Osteoblast (primary cell): ENCODE results near the gene S100A5. TPM values are rescaled to one million over a fixed set of nuclear protein-coding genes. Genes with fewer than 3 reads are reported as not detected.
A peak's percentile ranks its signal among the peaks of the same experiment; 100 is the strongest.

Experiments
- DNase-seq: peaks from one replicate; pipeline ENCODE4 v3.0.0; 2011; ENCODE audit warnings: low spot score, mixed read lengths; ENCODE audit not compliant: insufficient read length; ENCODE audit errors: missing footprints
- H2AFZ ChIP-seq: 2 replicates; pipeline ENCODE4 v1.6.0; 2011; ENCODE audit warnings: mild to moderate bottlenecking, low read length
- H3K27ac ChIP-seq: 2 replicates; pipeline ENCODE4 v1.5.1; 2011; ENCODE audit warnings: mild to moderate bottlenecking, low read depth, low read length, moderate library complexity
- H3K27me3 ChIP-seq: 2 replicates; pipeline ENCODE4 v1.6.0; 2012; ENCODE audit warnings: mild to moderate bottlenecking, control low read depth, inconsistent platforms, low read length, moderate library complexity; ENCODE audit not compliant: insufficient read depth
- H3K36me3 ChIP-seq: 2 replicates; pipeline ENCODE4 v1.5.1; 2011; ENCODE audit warnings: mild to moderate bottlenecking, low read length, control low read depth, moderate library complexity; ENCODE audit not compliant: insufficient read depth
- H3K4me1 ChIP-seq: 2 replicates; pipeline ENCODE4 v1.5.1; 2011; ENCODE audit warnings: mild to moderate bottlenecking, low read length, control low read depth, moderate library complexity; ENCODE audit not compliant: insufficient read depth
- H3K4me2 ChIP-seq: 2 replicates; pipeline ENCODE4 v1.6.0; 2011; ENCODE audit warnings: mild to moderate bottlenecking, low read length; ENCODE audit not compliant: insufficient read depth
- H3K4me3 ChIP-seq: fragments of 200-600 bp; sonication (generic); 3 replicates; pipeline ENCODE4 v1.5.1; 2012; ENCODE audit warnings: mild to moderate bottlenecking, low read length, inconsistent platforms; ENCODE audit not compliant: insufficient read depth
- H3K79me2 ChIP-seq: 2 replicates; pipeline ENCODE4 v1.6.0; 2012; ENCODE audit warnings: mild to moderate bottlenecking, low read length, control low read depth, inconsistent platforms; ENCODE audit not compliant: insufficient read depth
- H3K9me3 ChIP-seq: 2 replicates; pipeline ENCODE4 v1.5.1; 2011; ENCODE audit warnings: low read depth, low read length, control low read depth
- H4K20me1 ChIP-seq: 2 replicates; pipeline ENCODE4 v1.6.0; 2012; ENCODE audit warnings: mild to moderate bottlenecking, low read length, control low read depth; ENCODE audit not compliant: insufficient read depth
- total RNA-seq: library from RNA; depleted of rRNA; stranded (reverse); fragments of >200 nt; gene quantifications from 2 replicates; pipeline ENCODE4 v1.2.3, GENCODE V29; 2012
- TF ChIP-seq, protein P1 (sequence below): IDR thresholded peaks from 2 replicates; pipeline ENCODE4 v1.5.1; 2011; ENCODE audit warnings: mild to moderate bottlenecking, low read depth, low read length, moderate library complexity; ENCODE audit errors: extremely low read depth

The S100A5 gene
- total RNA-seq, 1 donor: not detected

DNA sequence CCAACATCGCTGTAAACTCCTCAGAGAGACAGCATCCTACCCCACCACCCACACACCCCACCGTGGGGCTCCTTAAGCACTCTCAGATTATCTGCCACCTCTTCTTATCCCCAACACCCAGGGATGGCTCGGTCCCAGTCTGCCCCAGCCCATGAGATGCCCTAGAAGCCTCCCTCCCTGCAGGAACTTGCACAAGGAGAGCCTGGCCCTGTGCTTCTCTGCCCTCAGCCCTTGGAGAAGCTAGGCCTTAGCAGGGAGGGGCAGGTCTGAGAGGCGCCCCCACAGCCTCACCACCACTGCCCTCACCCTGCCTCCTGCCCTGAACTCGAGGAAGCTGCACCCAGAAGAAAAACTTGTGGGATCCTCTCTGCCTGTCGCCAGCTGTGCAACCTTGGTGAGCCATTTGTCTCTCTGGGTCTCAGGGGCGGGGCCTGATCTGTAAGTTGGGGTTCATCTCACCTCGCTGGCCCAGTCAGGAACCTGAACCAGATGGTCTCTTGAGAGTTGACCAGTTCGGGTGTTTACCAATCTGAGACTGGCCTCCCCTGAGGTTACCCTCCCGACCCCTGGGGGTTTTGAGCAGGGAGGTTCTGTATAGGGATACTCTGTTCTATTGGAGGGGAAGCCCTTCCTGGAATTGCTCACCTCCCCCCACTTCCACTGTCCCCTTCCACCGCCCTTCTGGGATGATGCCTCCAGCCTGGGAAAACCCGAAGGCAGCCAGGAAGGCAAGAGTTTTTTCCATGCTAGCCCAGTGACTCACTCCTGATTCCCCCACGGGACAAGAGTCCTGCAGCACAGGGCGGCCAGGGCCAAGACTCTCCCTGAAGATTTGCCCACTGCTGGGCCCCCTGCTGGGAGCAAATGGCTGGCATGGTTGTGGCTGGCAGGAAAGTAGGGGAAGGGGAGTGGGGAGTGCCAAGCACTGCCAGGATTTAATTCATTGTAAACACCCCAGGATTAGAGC, 8.3 kb upstream of the S100A5 start, which contains the start of gene S100A3:
Gene S100A3 (minus strand): TSS at position 537 of the 967 bp plus-strand sequence. CDS start 773 bp downstream, outside the sequence.
- peak; percentile 99 for DNase-seq
- TF ChIP-seq, protein P1, sequence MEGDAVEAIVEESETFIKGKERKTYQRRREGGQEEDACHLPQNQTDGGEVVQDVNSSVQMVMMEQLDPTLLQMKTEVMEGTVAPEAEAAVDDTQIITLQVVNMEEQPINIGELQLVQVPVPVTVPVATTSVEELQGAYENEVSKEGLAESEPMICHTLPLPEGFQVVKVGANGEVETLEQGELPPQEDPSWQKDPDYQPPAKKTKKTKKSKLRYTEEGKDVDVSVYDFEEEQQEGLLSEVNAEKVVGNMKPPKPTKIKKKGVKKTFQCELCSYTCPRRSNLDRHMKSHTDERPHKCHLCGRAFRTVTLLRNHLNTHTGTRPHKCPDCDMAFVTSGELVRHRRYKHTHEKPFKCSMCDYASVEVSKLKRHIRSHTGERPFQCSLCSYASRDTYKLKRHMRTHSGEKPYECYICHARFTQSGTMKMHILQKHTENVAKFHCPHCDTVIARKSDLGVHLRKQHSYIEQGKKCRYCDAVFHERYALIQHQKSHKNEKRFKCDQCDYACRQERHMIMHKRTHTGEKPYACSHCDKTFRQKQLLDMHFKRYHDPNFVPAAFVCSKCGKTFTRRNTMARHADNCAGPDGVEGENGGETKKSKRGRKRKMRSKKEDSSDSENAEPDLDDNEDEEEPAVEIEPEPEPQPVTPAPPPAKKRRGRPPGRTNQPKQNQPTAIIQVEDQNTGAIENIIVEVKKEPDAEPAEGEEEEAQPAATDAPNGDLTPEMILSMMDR: peak; percentile 50

DNA sequence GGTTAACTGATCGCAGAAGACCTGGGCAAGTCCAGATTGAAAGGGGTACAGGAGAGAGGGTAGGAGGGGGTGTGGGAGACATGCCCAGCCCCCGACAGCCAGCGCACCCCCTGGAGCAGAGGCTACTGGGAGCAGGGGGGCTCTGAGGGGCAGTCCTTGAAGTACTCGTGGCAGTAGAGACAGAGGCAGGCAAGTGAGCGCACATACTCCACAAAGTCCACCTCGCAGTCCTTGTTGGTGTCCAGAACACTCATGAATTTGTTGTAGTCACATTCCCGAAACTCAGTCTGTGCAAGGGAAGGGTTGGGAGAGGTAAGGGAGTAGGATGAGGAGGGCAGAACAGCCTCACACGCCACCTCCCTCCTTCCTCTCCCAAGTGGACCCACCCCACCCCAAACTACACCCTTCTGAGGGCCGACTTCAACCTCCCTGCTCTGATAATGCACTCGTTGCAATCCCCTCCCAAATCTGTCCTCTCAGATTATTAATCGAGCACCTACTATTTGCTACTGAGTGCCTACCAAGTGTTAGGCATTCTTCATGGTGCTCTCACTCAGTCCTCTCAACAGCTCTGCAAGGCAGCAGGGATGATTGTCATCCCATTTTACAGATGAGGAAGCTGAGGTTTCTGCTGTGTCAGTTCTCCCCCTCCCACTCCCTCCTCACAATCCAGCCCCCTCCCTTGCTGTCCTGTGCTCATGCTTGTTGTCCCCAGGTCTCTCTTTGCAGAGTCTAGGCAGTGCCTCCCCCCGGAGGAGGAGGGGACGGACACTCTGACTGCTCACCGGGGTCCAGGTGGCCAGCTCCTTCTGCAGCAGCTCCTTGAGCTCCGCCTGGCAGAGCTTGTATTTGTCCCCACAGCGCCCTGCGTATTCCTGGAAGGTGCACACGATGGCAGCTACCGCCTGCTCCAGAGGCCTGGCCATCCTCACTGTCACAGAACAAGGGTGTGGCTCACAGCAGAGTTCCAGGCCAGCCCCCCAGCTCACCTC, 7.1 kb upstream of the S100A5 start:
- H2AFZ ChIP-seq: no peak overlapping the region
- H3K9me3 ChIP-seq: no peaks in the 10 kb centered on the region
- no peaks in the 10 kb centered on the region for H3K27me3 ChIP-seq
- no peak for DNase-seq
- H3K4me2 ChIP-seq: no peak overlapping the region
- no peaks in the 10 kb centered on the region for H3K79me2 ChIP-seq
- peaks cover 48% of the 10 kb centered on the region for H3K4me1 ChIP-seq
- no peaks in the 10 kb centered on the region for H3K36me3 ChIP-seq
- no peak overlapping the region for H3K4me3 ChIP-seq
- TF ChIP-seq, protein P1: no peak
- no peak overlapping the region for H3K27ac ChIP-seq
- H4K20me1 ChIP-seq: no peaks in the 10 kb centered on the region

More for the DNA sequence above, 8.3 kb upstream of the S100A5 start, which contains the start of gene S100A3:
- H3K9me3 ChIP-seq: no peaks in the 10 kb centered on the region
- peak within 1 kb of the TSS; percentile 23 for H3K4me3 ChIP-seq
- H3K4me2 ChIP-seq: peak within 1 kb of the TSS; percentile 53
- H4K20me1 ChIP-seq: no peaks in the 10 kb centered on the region
- H3K4me1 ChIP-seq: peaks cover 44% of the 10 kb centered on the region
- no peaks in the 10 kb centered on the region for H3K79me2 ChIP-seq
- H3K27ac ChIP-seq: peak within 1 kb of the TSS; percentile 80
- H2AFZ ChIP-seq: peak within 1 kb of the TSS; percentile 40
- no peaks in the 10 kb centered on the region for H3K27me3 ChIP-seq
- no peaks in the 10 kb centered on the region for H3K36me3 ChIP-seq

DNA sequence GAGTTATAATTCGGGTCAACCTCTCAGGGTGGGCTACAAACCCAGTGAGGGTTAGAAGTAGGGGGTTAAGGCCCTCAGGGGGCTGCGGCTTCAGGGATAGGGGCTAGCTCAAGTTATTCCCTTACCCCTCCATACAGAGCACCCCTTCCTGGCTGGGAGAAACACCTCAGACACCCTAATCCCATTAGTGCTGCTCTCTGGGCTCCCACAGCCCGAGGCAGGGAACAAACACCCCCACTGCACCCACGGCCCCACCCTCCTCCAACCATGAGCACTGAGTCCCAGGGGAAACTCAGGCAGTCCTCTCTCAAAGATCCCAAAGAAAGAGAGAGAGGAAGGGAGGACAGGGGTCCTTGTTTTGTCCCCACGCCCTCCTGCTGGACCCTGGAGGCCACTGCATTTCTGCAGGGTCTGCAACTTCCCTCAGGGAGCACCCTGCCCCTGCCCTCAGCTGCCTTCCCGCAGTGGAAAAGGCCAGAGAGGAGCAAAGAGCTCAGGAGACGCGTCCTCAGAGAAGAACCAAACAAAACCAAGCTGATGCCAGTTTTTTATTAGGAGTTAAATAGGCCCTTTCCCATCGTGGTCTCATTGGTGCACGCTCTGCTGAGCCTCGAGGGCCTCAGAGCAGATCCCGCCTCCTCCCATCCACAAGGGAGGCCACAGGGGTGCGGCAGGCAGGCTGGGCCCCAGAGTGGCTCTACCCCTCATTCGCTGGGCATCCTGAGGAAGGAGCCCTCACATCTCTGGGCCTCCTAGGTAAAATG, 6.2 kb upstream of the S100A5 start:
- Histone ChIP-seq H3K36me3 (no peaks in the 10 kb centered on the region), H3K4me1 (peaks cover 50% of the 10 kb centered on the region), H4K20me1 (no peaks in the 10 kb centered on the region), H3K4me2 (no peak overlapping the region), H3K9me3 (no peaks in the 10 kb centered on the region), H3K79me2 (no peaks in the 10 kb centered on the region), H3K4me3 (no peak overlapping the region), H3K27me3 (no peaks in the 10 kb centered on the region), H2AFZ (no peak overlapping the region), H3K27ac (no peak overlapping the region)
- TF ChIP-seq, protein P1: no peak
- DNase-seq: no peak
